ENCODE measurements around the gene PGA5.

GRCh38 chr11:61267437-61267841, 26.5 kb downstream of the PGA5 start:
- no peak for TF ChIP-seq CTCF (IDR thresholded peaks at IDR 0.05; ENCODE audit: insufficient read depth, low read length)
- no peak for TF ChIP-seq REST (IDR thresholded peaks at IDR 0.05; ENCODE audit: insufficient replicate concordance, low read depth)
- no peak for TF ChIP-seq POLR2AphosphoS5 (IDR thresholded peaks at IDR 0.05; ENCODE audit: low read depth)
